GM12878 (cell line): ENCODE results near the gene XKR3. TPM values are rescaled to one million over a fixed set of nuclear protein-coding genes. Genes with fewer than 3 reads are reported as not detected.

Experiments used
- ATAC-seq: fragments of 200-7000 bp; cut with Tn5 transposase; 3 replicates; pipeline ENCODE4 v1.9.1; 2020; ENCODE audit warnings: mild to moderate bottlenecking, moderate library complexity
- BruUV-seq: library from RNA; stranded (reverse); fragments of 400-500 nt; replicated peaks from 2 replicates; lab custom pipeline; 2021; lab: Mats Ljungman, UMichigan
- CTCF ChIA-PET: fragments of 300-600 bp; sonication (Branson Sonifier 250); formaldehyde crosslinking; extraction: SDS; loops from one replicate; lab custom pipeline; 2021; ENCODE audit warnings: inconsistent platforms; lab: Yijun Ruan, JAX
- POLR2A ChIA-PET: fragments of 350-600 bp; formaldehyde crosslinking; extraction: SDS; loops from one replicate; lab custom pipeline; 2021; ENCODE audit warnings: inconsistent platforms; lab: Charles Lee
- RAD21 ChIA-PET: fragments of 300-600 bp; sonication (Branson Sonifier 250); formaldehyde crosslinking; loops from one replicate; lab custom pipeline; 2023; ENCODE audit warnings: antibody characterized with exemption; ENCODE audit not compliant: unreplicated experiment; lab: Charles Lee
- SMC1A ChIA-PET: fragments of 300-600 bp; sonication (Branson Sonifier 250); formaldehyde crosslinking; loops from one replicate; lab custom pipeline; 2023; ENCODE audit not compliant: unreplicated experiment, uncharacterized antibody; lab: Charles Lee
- DNase-seq: peaks from one replicate; pipeline ENCODE4 v3.0.0-alpha.2; 2011; ENCODE audit warnings: low read depth, low spot score
- FAIRE-seq: peaks from 3 replicates; lab custom pipeline; 2011; peaks lifted over from hg19 to GRCh38; lab: Jason Lieb, UNC
- H2AFZ ChIP-seq: 2 replicates; pipeline ENCODE4 v1.6.0; 2011; ENCODE audit warnings: low read depth, low read length, control low read depth; ENCODE audit not compliant: control insufficient read depth
- H3K27ac ChIP-seq: 2 replicates; pipeline ENCODE4 v1.5.1; 2011; ENCODE audit warnings: control low read depth; ENCODE audit not compliant: control insufficient read depth, insufficient read depth
- H3K27me3 ChIP-seq, 2 experiments: replicated peaks in 1 of 2; 2 replicates each; pipeline versions ENCODE4 v1.6.0 to v1.6.1; 2011; ENCODE audit warnings: low read length in 1 of 2; ENCODE audit not compliant: control insufficient read depth in 2 of 2, insufficient read depth in 2 of 2
- H3K36me3 ChIP-seq, 2 experiments: 2 replicates each; pipeline ENCODE4 v1.5.1; 2011; ENCODE audit warnings: low read length in 1 of 2; ENCODE audit not compliant: control insufficient read depth in 2 of 2, insufficient read depth in 2 of 2
- H3K4me1 ChIP-seq: 2 replicates; pipeline ENCODE4 v1.6.1; 2011; ENCODE audit warnings: mild to moderate bottlenecking, low read length, moderate library complexity, mixed read lengths; ENCODE audit not compliant: control insufficient read depth, insufficient read depth
- H3K4me2 ChIP-seq: 2 replicates; pipeline ENCODE4 v1.6.0; 2011; ENCODE audit warnings: control low read depth; ENCODE audit not compliant: control insufficient read depth, insufficient read depth
- H3K4me3 ChIP-seq: fragments of 200-600 bp; sonication (generic); 2 replicates; pipeline ENCODE4 v1.5.1; 2016
- H3K79me2 ChIP-seq: 2 replicates; pipeline ENCODE4 v1.6.0; 2011; ENCODE audit warnings: low read length; ENCODE audit not compliant: control insufficient read depth, insufficient read depth
- H3K9ac ChIP-seq: 2 replicates; pipeline ENCODE4 v1.8.0; 2011; ENCODE audit warnings: low read length, control low read depth, mixed read lengths; ENCODE audit not compliant: control insufficient read depth, insufficient read depth
- H3K9me3 ChIP-seq: replicated peaks from 3 replicates; pipeline ENCODE4 v1.5.1; 2011; ENCODE audit warnings: mild to moderate bottlenecking, low read length; ENCODE audit not compliant: control insufficient read depth, insufficient read depth
- H4K20me1 ChIP-seq: 2 replicates; pipeline ENCODE4 v1.6.0; 2011; ENCODE audit not compliant: control insufficient read depth, insufficient read depth
- ATF2 ChIP-seq: IDR thresholded peaks from 2 replicates; pipeline ENCODE4 v1.6.1; 2012; ENCODE audit warnings: low read length, inconsistent platforms
- CHD4 ChIP-seq: fragments of 200-600 bp; sonication (generic); IDR thresholded peaks from 2 replicates; pipeline ENCODE4 v1.6.1; 2016; ENCODE audit warnings: mild to moderate bottlenecking
- GABPA ChIP-seq: IDR thresholded peaks from 2 replicates; pipeline ENCODE4 v1.6.1; 2014; ENCODE audit warnings: antibody characterized with exemption, low read depth, mild to moderate bottlenecking, inconsistent platforms
- MTA3 ChIP-seq: IDR thresholded peaks from 2 replicates; pipeline ENCODE4 v1.6.1; 2012; ENCODE audit warnings: low read length, inconsistent platforms, borderline replicate concordance
- RB1 ChIP-seq: fragments of 450-650 bp; formaldehyde crosslinking; IDR thresholded peaks from 2 replicates; pipeline ENCODE4 v1.6.1; 2017; ENCODE audit warnings: mild to moderate bottlenecking, borderline replicate concordance
- SMAD5 ChIP-seq: IDR thresholded peaks from 2 replicates; pipeline ENCODE4 v1.6.1; 2016; ENCODE audit warnings: antibody characterized with exemption, low read depth
- TCF7 ChIP-seq: IDR thresholded peaks from 2 replicates; pipeline ENCODE4 v1.6.1; 2014; ENCODE audit warnings: antibody characterized with exemption, borderline replicate concordance
- YBX1 ChIP-seq: fragments of 450-650 bp; IDR thresholded peaks from 2 replicates; pipeline ENCODE4 v1.6.1; 2016; ENCODE audit warnings: antibody characterized with exemption
- ZBTB40 ChIP-seq: fragments of 450-650 bp; IDR thresholded peaks from 2 replicates; pipeline ENCODE4 v1.6.1; 2016; ENCODE audit warnings: mild to moderate bottlenecking, moderate library complexity, borderline replicate concordance
- WGBS: methylation state at CpG from one replicate; pipeline ENCODE4 v1.1.6; 2016; ENCODE audit warnings: low lambda C conversion rate; ENCODE audit not compliant: insufficient replicate concordance, insufficient coverage; ENCODE audit errors: missing lambda C conversion rate; 5-methylcytosine and 5-hydroxymethylcytosine counted together
- in situ Hi-C: fragments of 300-500 bp; cut with MboI; formaldehyde crosslinking; loops from 9 replicates; pipeline ENCODE4 v1.14.3; 2018; ENCODE audit warnings: mixed read lengths
- intact Hi-C: fragments of 100-400 bp; cut with micrococcal nuclease; formaldehyde crosslinking; loops from one replicate; pipeline ENCODE4 v1.14.2; 2022; ENCODE audit not compliant: unreplicated experiment
- polyA plus RNA-seq, 11 experiments: library from polyadenylated mRNA; depleted of rRNA in 4 of 11; unstranded in 6 of 11; stranded (reverse) in 5 of 11; fragments of >200 nt; fragmentation: Nextera tagmentation in 4 of 11; fragmentation: Illumina TruSeq in 1 of 11; extraction: Ambion mirVana in 4 of 11; extraction: Trizol in 1 of 11; gene quantifications; 1 replicate in 1 of 11; 2 replicates in 10 of 11; pipeline versions ENCODE4 v1.2.1 to v1.2.3, GENCODE V29; 2011 to 2016; ENCODE audit warnings: inconsistent platforms in 2 of 11, missing spikeins in 2 of 11, low read depth in 1 of 11
- total RNA-seq, 4 experiments: library from RNA; depleted of rRNA in 3 of 4; stranded (reverse); fragments of >200 nt in 3 of 4; fragmentation: Illumina TruSeq in 1 of 4; extraction: Trizol in 1 of 4; gene quantifications; 2 replicates each; pipeline versions ENCODE4 v1.2.1 to v1.2.3, GENCODE V29; 2013 to 2021

The XKR3 gene
- total and polyA plus RNA-seq, 10 of the 15 experiments (the other 5 are each of a cell fraction or from before 2014, with no cell fraction given): 0.09 to 0.14 TPM; not detected in 8

- in situ Hi-C loops: no loop called here
- SMC1A ChIA-PET: no interaction called here
These were observed 20.7 kb upstream of the XKR3 start for GRCh38 chr22:16845881-16846280.

GRCh38 chr22:16845465-16845864 lies 20.3 kb upstream of the XKR3 start:
- Histone ChIP-seq H4K20me1 (no peaks in the 10 kb centered on the region), H3K27ac (no peak overlapping the region), H3K4me1 (no peaks in the 10 kb centered on the region), H3K9me3 (no peaks in the 10 kb centered on the region), H3K27me3 (no peaks in the 10 kb centered on the region), H3K4me2 (no peak overlapping the region), H3K79me2 (no peaks in the 10 kb centered on the region), H3K36me3 (no peaks in the 10 kb centered on the region), H3K9ac (no peak overlapping the region), H2AFZ (no peak overlapping the region), H3K4me3 (no peak overlapping the region)
- 22% methylated on average over 7 of the region's 7 CpGs for WGBS
- in situ Hi-C loops (no loop called here), intact Hi-C loops (no loop called here)
- ChIA-PET SMC1A (no interaction called here), CTCF (no interaction called here), RAD21 (no interaction called here), POLR2A (no interaction called here)
- FAIRE-seq (no peak), ATAC-seq (no peak), DNase-seq (no peak)
- no TSS peak for BruUV-seq
- TF ChIP-seq ATF2 (no peak), GABPA (no peak), ZBTB40 (no peak), MTA3 (no peak), TCF7 (no peak), RB1 (no peak), CHD4 (no peak), SMAD5 (no peak)

More at GRCh38 chr22:16845881-16846280, 20.7 kb upstream of the XKR3 start:
- TF ChIP-seq YBX1: no peak
- ChIA-PET POLR2A (no interaction called here), RAD21 (no interaction called here), CTCF (no interaction called here)
- WGBS: 14% methylated on average over 7 of the region's 7 CpGs
- H3K36me3 ChIP-seq: no peaks in the 10 kb centered on the region
- no peak overlapping the region for H2AFZ ChIP-seq
- no peak for ATAC-seq
- intact Hi-C loops: no loop called here
- no peaks in the 10 kb centered on the region for H3K79me2 ChIP-seq
- no peaks in the 10 kb centered on the region for H3K27me3 ChIP-seq
- H3K4me3 ChIP-seq: no peak overlapping the region
- no TSS peak for BruUV-seq
- H3K9ac ChIP-seq: no peak overlapping the region
- no peak overlapping the region for H3K27ac ChIP-seq
- H4K20me1 ChIP-seq: no peaks in the 10 kb centered on the region
- H3K4me1 ChIP-seq: no peaks in the 10 kb centered on the region
- no peak for DNase-seq
- H3K9me3 ChIP-seq: no peaks in the 10 kb centered on the region
- FAIRE-seq: no peak
- no peak overlapping the region for H3K4me2 ChIP-seq
